HG02852 (cell line): ENCODE measurements around the gene SLFN14.
"Not testable (repeated sequence)": the region's sequence is repeated elsewhere in the genome, so short reads cannot be mapped to it uniquely, and the experiment has no call there.

Experiments used
- ATAC-seq: cut with Tn5 transposase; IDR thresholded peaks from one replicate; pipeline ENCODE4 v1.9.1; 2021; ENCODE audit warnings: mild to moderate bottlenecking, moderate library complexity; ENCODE audit not compliant: unreplicated experiment

Gene SLFN14

DNA sequence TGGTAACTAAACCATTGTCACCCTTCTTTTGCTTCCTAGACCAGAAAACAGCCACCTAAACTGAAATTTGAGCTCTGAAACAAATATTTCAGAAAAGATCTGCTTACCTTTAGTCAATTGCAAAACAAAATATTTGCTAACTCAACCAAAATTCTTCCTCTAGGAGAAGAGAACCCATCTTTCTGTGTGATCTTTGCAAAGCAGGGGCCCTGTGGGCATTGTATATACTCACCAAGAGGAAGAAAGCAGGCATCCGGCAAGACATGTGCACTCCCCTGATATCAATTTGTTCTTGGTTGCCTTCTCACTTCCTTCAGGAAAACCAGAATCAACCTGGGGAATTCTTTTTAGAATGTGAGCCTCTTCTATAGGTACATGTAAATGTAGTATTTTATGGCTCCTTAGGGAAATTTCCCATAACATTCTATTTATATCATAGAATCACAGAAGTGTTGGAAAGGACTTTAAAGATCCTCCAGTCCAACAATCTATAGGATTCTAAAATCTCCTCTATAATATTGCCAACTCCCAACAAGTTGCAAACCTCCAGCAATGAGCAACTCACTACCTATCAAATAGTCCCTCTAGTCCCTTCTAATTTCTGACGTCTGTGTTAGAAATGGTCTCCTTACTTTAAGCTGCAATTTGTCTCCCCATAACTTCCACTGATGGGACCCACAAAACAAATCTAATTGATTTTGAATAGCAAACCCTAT, 966 bp downstream of the SLFN14 start:
- no peak for ATAC-seq

DNA sequence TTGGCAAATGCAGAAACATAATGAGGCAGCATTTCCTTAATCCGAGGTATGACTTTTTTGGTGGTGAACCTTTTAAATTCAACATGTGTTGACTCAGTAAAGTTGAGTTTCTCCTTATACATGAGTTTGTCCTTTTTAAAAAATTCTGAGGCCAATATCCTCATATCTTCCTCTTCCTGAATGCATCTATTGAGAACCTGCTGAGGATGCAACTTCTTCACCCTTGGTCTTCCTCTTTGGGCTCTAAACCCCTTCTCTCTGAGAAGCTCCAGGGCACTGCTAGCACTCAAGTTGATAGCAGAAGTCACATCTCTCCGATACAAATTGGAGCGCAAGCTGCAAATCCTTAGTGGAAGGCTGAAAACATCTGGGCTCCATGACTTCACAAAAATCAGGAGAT, 3.3 kb downstream of the SLFN14 start:
- no peak for ATAC-seq

DNA sequence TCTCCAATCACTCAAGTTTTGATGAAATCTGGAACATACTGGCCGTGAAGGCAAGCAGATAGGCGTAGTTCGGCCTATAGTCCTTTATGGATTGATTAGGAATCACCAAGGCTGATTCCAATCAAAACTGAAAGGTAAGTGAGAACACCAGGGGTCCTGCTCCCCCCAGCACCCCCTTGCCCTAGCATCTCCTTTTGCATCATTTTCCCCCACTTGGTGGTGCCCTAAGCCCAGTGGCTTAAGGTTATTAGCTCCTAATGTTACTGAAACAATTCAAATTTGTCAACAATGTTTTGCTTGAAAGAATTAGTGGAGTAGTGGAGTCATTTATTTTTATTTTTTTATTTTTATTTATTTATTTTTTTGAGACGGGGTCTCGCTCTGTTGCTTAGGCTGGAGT, 4.9 kb downstream of the SLFN14 start:
- no peak for ATAC-seq

DNA sequence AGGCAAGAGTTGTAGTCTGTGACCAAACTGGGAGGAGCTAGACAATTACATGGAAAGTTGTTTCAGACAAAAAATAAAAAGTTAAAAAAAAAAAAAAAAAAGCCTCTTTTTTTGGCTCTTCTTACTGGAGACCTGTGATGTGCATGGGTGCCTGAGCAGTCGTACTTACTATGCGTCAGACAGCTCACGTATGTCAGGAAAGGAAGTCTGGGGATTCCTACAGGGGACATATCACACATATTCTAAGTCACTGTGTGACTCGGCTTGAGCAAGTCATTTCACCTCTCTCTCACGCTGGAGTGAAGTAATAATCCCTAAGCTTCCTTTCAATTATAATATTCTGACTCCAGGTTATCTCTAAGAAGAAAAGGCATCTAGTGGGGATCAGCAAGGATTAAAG, 6.0 kb downstream of the SLFN14 start:
- no peak for ATAC-seq

DNA sequence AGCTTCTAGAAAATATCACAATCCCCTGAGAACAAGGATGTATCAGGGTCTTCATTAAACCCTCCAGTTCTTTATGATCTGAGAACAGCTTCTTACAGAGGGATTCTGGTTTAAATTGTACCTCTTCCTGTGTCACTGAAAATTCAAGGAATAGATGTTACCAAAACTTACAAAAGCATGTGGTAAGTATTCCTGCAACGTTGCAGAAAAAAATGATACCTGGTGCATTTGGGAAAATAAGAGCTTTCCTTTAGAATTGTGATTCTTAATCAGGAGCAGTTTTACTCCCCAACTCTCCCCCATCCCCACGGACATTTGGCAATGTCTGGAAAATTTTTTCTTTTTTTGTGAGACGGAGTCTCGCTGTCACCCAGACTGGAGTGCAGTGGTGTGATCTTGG, 7.3 kb downstream of the SLFN14 start:
- no peak for ATAC-seq

DNA sequence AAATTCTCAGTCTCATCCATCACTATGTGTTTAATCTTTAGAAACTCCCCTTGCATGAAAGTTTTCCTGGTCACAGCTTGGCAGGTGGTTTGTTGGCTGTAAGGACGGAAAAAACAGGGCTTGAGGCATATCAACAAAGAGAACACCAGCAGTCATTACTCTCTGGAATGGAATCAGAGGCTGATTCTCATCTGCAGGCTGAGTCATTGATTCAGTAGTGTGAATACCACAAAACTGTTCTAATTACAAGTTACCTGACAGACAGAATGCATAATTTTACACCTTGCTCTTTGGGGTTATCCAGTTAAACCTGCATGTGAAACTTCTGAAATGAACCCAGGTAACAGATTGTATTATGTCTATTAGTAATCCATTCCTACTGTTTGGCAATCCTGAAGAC, 11.6 kb downstream of the SLFN14 start:
- no peak for ATAC-seq

DNA sequence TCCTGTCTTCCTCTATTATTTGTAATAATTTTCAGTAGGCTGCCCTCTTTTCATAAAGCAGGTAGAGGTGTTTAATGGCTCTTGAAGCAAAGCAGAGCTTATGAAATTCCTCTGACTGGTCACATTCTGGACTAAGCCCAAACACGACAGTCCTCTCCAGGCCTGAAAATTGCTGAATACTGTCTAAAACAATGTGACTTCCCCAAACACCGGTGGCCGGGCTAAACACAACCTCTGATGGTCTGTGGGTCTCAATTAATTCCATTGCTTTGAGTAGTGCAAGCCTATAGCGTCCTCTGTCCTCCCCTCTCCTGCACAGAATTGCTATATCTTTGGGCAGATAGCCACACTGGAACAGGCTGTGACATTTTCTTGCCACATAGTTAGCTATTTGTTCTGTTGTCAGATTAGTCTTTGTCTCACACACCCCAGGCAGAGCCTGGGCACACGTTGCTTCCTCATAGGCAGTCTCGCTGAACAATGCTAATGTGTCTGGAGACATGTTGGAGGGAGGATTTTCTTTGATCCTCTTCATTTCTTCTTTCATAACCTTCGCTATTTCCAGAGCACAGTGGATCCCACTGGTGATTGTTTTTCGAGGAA, 12.3 kb downstream of the SLFN14 start:
- no peak for ATAC-seq

DNA sequence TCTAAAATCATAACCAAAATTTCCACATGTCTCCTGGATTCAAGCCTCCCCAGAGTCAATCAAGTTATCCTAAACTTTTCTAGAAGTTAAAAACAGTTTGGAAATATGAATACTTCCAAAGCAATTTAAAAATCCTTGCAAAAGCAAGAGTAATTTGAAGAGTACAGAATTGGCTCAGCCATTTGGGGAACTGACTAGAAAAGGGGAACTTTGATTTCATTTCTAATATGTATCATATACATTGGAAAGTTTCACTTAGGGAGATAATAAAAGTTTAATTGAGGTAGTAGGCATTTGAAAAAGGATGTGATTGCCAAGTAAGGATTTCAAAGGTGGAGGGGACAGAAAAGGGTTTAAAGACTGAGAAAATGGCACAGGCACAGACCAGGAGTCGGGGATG, 14.1 kb downstream of the SLFN14 start:
- no peak for ATAC-seq

DNA sequence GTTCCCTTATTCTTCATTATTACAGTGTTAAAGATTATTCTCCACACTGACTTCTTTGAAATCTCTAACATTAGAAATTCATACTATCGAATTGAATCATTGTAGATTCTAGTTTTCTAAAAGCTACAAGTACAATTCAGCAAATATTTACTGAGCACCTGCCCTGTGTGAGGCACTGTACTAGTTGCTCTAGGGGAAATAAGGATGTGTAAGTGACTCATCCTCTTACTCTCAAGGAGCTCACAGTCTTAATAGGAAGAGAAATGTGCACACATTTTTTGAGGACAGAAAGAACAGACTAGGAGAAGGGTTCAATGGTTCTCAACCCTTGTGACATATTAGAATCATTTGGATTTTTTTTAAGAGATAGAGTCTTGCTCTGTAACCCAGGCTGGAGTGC, 15.5 kb downstream of the SLFN14 start:
- ATAC-seq, result no peak

DNA sequence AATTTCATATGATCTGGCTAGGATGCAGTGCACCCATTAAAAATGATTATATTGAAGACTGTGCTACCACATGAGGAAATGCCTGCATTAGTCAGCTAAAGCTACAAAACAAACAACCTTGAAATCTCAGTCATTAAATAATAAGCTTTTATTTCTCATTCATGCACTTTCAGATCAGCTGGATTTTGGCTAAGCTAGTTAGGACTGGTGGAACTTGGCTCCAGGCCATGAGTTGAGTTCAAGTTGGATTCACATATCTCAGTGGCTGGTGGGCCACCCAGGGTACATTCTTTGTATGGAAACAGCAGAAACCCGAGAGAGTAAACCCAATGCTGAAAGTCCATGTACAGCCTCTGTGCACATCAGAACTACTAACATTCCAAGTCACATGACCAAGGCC, 16.8 kb downstream of the SLFN14 start:
- no peak for ATAC-seq

DNA sequence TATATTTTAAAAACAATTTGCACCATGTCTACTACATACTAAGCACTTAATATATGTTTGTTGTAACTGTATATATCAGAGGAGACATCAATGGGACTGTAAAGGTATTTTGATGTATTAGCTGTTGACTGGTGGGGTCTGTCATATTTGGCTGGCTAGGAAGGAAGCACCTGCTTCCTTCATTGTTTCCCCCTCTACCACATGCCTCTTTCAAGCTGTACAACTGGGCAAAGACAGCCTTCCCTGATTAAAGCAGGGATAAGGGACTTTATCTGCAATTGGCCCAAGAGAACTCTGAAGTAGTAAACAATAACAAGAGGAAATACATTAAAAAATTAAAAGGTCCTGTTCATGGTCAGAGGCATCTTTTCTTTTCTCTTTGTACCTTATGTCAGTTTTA, 17.6 kb downstream of the SLFN14 start:
- ATAC-seq, result no peak

DNA sequence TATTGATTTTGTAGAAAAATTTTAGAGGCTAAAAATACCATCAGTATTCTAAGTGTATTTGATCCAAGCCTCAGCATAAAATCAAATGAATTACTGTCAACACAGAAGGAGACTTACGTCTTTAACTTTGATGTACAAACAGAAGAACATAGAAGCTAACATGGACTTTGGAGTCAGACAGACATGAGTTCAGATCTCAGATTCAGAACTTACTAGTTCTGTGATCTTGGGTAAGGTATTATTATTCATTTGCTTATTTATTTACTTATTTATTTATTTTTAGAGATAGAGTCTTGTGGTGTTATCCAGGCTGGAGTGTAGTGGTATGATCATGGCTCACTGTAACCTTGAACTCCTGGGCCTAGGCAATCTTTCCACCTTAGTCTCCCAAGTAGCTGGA, 19.2 kb downstream of the SLFN14 start:
- ATAC-seq, result no peak

DNA sequence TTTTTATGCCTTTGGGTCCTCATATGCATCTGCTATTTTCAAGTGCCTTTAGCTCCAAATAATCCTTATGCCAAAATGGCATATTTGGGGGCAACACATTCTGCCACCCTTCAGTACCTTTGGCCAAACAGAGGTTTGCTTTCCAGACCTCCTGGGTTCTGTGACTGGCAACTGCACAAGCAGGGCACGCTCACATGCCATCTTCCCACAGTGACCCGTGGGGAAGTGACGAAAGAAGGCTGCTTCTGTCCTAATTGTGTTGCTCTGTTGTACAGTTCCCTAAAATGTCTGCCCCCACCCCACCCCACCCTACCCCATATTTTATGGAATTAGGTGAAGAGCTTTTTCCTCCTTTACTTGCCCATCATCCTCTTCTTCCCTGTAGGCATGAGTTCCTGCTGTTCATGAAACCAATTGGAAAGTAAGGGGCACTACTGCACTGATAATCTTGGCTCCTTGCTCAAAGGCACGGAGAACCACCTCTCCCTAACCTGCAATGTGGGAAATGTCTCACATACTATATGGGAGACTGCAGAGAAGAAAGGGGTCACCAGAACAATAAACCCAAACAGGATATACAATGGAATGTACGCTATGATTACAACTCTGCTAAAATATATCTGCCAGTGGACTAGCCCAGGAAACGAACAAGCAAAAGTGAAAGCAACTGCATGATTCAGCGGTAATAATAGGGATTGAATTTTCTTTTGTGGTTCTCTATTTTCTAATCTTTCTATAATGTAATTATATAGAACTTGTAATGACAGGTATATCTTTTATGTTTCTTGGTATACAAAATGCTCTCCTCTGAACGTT, 19.8 kb downstream of the SLFN14 start:
- no peak for ATAC-seq

DNA sequence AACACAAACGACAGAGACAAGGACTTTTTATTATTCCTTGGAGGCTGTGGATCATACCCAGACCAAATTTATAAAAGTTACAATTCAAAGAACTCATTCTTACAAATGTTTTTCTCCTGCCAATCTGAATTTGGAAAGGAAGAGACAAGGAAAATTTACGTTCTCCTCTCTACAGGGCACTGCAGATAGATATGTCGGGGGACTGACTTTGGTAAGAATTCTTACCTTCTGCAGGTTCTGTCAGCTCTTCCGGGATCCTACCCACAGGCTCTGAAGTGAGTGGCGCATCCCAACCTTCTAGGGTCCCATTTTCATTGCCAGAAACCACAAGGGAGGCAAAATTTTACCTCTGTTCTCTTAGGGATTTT, 21.0 kb downstream of the SLFN14 start:
- no peak for ATAC-seq

DNA sequence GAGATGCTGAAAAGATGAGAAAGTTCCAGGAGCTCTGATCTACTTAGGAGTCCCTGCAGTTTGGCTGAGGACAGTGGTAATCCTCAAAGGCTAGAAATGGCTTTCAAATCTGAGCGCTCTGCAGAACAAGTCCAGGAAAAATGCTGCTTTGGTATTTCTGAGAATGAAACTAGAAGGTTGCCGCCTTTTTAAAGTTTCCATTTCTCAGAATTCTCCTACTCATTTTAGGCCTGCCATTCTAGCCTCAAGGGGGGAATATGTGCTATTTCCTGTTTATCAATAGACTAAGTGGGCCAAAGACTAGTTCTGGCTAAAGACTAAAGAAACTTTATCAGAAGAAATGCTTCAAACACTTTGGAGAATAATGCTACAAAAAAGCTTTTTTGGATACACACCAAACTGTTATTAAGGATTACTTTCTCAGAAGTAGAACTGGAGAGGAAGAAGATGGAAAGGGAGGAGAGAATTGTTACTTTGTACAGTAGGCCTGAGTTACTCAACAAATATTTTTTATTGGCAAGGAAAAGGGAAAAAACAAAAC, 22.9 kb downstream of the SLFN14 start, which contains the start of gene SLFN12L:
SLFN12L (minus strand) TSS at position 78 of the 541 bp plus-strand sequence. CDS start 15,314 bp downstream, outside the sequence.
- ATAC-seq, result no peak

DNA sequence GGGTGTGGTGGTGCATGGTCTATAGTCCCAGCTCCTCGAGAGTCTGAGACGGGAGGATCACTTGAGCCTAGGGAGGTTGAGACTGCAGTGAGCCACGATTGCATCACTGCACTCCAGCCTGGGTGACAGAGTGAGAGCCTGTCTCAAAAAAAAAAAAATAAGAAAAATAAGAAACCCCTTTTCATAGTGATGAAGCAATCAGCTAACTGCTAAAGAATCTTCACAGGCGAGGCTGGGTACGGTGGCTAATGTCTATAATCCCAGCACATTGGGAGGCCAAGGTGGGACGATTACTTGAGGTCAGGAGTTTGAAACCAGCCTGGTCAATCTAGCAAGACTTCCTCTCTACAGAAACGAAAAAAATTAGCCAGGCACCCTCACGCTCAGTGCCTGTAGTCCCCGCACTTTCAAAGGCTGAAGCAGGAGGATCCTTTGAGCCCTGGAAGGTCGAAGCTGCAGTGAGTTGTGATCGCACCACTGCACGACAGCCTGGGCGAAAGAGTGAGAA, 23.9 kb downstream of the SLFN14 start:
- ATAC-seq, result no peak

DNA sequence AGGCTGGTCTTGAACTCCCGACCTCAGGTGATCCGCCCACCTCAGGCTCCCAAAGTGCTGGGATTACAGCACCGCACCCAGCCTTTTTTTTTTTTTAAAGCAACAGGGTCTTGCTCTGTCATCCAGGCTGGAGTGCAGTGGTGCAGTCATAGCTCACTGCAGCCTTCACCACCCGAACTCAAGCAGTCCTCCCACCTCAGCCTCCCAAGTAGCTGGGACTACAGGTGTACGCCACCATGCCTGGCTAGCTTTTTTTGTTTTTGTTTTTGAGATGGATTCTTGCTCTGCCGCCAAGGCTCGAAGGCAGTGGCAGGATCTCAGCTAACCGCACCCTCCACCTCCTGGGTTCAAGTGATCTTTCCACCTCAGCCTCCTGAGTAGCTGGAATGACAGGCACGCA, 25.2 kb downstream of the SLFN14 start:
- ATAC-seq, result not testable (repeated sequence)

DNA sequence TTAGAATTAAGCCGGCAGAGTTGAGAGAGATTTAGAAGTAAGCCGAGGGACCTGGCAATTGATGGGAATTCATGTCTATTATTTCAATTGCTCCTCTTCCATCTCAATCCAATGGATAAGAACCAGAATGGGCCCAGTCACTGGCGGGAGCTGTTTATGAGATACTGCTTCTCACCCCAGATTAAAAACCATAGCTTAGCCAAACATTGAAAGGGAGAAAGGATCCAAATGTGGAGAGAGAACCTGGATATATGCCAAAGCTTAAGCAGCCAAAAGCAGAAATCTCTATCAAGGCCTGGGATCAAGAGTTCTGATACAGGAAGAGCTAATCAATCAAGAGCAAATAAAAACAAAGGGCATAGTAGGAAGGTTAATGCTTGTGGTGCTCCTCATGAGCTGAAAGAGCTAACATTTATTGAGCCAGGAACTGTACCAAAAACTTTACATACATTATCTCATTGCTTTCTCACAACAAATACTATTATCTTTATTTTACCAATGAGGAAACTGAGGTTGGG, 26.0 kb downstream of the SLFN14 start:
- no peak for ATAC-seq

DNA sequence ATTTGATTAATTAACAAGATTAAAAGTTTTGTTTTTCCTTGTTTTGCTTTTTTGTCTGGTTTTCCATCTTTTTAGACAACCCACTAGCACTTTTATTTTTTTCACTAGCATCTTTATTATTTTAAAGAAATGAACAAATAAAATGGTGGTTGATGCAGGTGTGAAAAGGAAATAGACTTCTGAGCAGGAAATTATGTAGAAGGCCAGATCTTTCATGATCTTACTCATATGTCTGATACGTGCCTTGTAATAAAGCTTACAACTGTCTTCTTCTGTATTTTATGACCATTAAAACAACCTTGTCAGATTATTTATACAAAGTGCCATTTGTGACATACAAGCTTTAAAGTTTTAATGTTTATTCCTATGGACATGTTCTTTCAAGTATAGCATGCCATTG, 29.5 kb downstream of the SLFN14 start:
- ATAC-seq, result no peak

DNA sequence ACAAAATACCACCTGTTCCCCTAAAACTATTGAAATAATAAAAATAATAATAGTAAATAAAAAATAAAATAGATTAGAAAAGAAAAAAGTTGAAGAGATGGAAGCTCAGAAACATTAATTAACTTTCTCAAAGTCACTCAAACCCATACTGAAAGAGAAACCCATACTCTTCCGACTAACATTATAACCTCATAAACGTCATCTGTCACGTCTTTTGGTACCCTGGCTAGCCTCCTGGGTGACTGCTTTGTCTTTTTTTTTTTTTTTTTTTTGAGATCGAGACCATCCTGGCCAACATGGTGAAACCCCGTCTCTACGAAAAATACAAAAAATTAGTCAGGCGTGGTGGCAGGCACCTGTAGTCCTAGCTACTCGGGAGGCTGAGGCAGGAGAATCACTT, 30.8 kb downstream of the SLFN14 start:
- ATAC-seq, result no peak

DNA sequence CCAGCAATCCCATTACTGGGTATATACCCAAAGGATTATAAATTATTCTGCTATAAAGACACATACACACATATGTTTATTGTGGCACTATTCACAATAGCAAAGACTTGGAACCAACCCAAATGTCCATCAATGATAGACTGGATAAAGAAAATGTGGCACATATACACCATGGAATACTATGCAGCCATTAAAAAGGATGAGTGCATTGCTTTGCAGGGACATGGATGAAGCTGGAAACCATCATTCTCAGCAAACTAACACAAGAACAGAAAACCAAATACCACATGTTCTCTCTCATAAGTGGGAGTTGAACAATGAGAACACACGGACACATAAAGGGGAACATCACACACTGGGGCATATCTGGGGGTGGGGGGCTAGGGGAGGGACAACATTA, 31.3 kb downstream of the SLFN14 start:
- not testable (repeated sequence) for ATAC-seq
